Stimulated activated CD4-positive, alpha-beta T cell treated with anti-CD3 and anti-CD28 coated beads, Interleukin-4, amount 100 ng/mL, for 24 hours (primary cell): ENCODE measurements around the gene CCDC106.
A peak's percentile ranks its signal among the peaks of the same experiment; 100 is the strongest.

Source experiments
- DNase-seq: peaks from one replicate; pipeline ENCODE4 v3.0.0-alpha.2; 2020

Gene CCDC106

GRCh38 chr19:55652311-55653128 is 4.5 kb downstream of the CCDC106 start:
- DNase-seq: no peak

GRCh38 chr19:55653651-55654322 is 5.8 kb downstream of the CCDC106 start:
- peak; percentile 99 for DNase-seq

- peak; percentile 100 for DNase-seq
Observed at GRCh38 chr19:55654323-55654867, 6.4 kb downstream of the CCDC106 start.

GRCh38 chr19:55654868-55655647 is 7.0 kb downstream of the CCDC106 start, which contains the start of gene U2AF2:
TSS of gene U2AF2 (plus strand) at chr19:55655035. CDS start at chr19:55655105, 70 bp downstream.
- peak; percentile 96 for DNase-seq

GRCh38 chr19:55655648-55656040 is 7.6 kb downstream of the CCDC106 start:
- no peak for DNase-seq

GRCh38 chr19:55656552-55656951 is 8.5 kb downstream of the CCDC106 start:
- no peak for DNase-seq

GRCh38 chr19:55656988-55657747 is 9.2 kb downstream of the CCDC106 start:
- no peak for DNase-seq

- no peak for DNase-seq
Observed at GRCh38 chr19:55658846-55659459, 10.9 kb downstream of the CCDC106 start.

- no peak for DNase-seq
Observed at GRCh38 chr19:55659822-55660221, 11.8 kb downstream of the CCDC106 start.

GRCh38 chr19:55660404-55660803 is 12.4 kb downstream of the CCDC106 start:
- DNase-seq: no peak

- no peak for DNase-seq
Observed at GRCh38 chr19:55660991-55661390, 13.0 kb downstream of the CCDC106 start.

GRCh38 chr19:55661826-55662225 is 13.8 kb downstream of the CCDC106 start:
- DNase-seq: no peak

GRCh38 chr19:55663846-55664536 is 16.0 kb downstream of the CCDC106 start:
- DNase-seq: no peak

GRCh38 chr19:55666343-55667005 is 18.5 kb downstream of the CCDC106 start:
- no peak for DNase-seq

GRCh38 chr19:55667006-55667381 is 19.0 kb downstream of the CCDC106 start:
- no peak for DNase-seq

GRCh38 chr19:55667511-55667910 is 19.5 kb downstream of the CCDC106 start:
- no peak for DNase-seq

GRCh38 chr19:55667958-55668357 is 19.9 kb downstream of the CCDC106 start:
- no peak for DNase-seq

GRCh38 chr19:55668603-55669348 is 20.8 kb downstream of the CCDC106 start:
- DNase-seq: no peak

GRCh38 chr19:55669418-55670279 is 21.6 kb downstream of the CCDC106 start:
- no peak for DNase-seq
